ENCODE measurements around the gene SPECC1.
A peak's percentile ranks its signal among the peaks of the same experiment; 100 is the strongest.
"Not testable (repeated sequence)": the region's sequence is repeated elsewhere in the genome, so short reads cannot be mapped to it uniquely, and the experiment has no call there.

The SPECC1 gene

GRCh38 chr17:20071824-20072691, 62.9 kb downstream of the SPECC1 start:
- DNase-seq (ENCODE audit: low read depth in 2 of 2): no peak

- no peak for DNase-seq (ENCODE audit: low read depth in 2 of 2)
Measured at GRCh38 chr17:20072692-20072992, 63.5 kb downstream of the SPECC1 start.

- DNase-seq (ENCODE audit: low read depth in 2 of 2): peak; percentile 10 to 19
Measured at GRCh38 chr17:20073055-20073979, 64.2 kb downstream of the SPECC1 start.

- DNase-seq (ENCODE audit: low read depth in 2 of 2): no peak
Measured at GRCh38 chr17:20074001-20074400, 64.8 kb downstream of the SPECC1 start.

- DNase-seq (ENCODE audit: low read depth in 2 of 2): no peak
Measured at GRCh38 chr17:20074489-20074888, 65.3 kb downstream of the SPECC1 start.

- DNase-seq (ENCODE audit: low read depth in 2 of 2): not testable (repeated sequence)
Measured at GRCh38 chr17:20076137-20076536, 67.0 kb downstream of the SPECC1 start.

GRCh38 chr17:20077978-20078685, 69.0 kb downstream of the SPECC1 start:
- no peak for DNase-seq (ENCODE audit: low read depth in 2 of 2)

- no peak for DNase-seq (ENCODE audit: low read depth in 2 of 2)
Measured at GRCh38 chr17:20080513-20080912, 71.4 kb downstream of the SPECC1 start.

DNA sequence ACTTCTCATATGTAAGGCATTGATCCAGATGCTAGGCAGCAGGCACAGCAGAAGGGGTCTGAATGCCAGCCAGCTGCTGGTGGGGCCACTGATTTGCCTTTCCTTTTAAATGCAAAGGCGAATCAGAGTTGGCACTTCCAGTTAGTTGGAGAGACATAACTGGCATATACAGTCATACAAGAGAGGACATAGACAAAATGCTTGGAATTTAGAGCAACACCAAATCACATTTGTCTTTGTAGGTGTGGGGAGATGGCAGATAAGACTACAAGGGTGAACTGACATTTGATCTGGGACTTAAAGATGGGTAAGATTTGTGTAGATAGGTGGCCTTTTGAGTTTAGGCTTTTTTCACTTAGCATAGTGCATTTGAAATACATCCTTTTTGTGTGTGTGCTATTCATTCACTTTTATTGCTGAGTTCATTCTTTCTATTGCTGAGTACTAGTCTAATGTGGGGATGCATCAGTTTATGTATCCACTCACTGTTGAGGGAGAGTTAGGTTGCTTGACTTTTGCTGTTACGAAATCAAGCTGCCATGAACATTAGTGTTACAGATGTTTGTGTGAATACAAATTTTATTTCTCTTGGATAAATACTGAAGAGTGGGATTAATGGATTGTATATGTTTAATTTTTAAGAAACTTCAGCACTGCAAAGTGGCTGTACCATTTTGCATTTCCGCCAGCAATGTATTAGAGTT, 74.1 kb downstream of the SPECC1 start:
- DNase-seq (ENCODE audit: low read depth in 2 of 2): no peak

DNA sequence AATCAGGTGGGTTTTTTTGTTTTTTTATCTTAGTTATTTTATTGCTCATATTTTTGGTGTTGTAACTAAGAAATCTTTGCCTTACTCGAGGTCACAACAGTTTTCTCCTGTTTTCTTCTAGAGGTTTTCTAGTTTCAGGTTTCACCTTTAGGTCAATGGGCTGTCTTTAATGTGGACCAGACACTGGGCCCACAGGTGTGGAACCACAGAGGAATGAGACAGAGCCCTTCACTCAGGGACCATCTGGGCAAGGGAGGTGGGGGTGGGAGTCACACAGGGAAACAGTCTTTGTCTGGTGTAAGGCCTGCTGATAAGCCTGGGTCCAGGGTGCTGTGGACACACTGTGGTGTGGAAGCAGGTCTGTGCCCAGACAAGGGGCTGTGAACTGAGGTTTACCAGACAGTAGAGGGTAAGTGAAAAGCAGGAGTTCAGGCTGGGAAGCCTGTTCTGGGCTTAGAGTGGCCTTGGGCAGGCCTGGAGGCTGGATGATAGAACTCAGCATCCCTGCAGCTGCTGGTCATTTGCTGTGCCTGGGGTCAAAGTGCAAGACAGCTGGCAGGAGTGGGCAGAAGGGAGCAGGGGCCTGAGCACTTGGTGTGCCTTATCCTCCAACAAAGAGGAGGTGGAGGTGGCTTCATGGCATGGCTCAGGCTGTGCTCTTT, 75.6 kb downstream of the SPECC1 start:
- DNase-seq (ENCODE audit: low read depth in 2 of 2): no peak

DNA sequence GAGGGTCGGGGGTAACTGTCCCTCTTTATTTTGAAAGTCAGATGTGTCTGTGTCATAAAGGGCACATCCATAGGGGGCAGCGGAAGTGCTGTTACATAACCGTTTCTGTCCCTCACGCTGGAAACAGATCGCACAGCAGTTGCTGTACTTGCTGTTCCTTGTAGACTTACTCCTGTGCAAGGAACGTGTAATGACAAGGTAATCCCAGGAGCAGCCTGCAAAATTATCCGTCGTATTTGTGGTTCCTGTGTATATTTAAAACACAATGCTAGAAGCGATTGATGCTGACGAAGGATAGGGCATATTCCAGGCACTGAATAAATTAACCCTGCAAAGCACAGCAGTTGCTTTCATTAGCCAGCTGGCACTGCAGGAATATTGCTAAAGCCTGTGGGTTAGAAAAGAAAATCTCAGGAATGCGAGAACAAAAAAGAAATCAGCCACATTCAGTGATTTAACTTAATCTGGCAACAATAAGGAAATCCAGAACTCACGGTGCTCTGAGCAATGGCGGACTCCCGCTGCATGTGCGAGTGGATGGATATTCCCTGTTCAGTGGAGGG, 76.2 kb downstream of the SPECC1 start:
- DNase-seq (ENCODE audit: low read depth in 2 of 2): no peak

DNA sequence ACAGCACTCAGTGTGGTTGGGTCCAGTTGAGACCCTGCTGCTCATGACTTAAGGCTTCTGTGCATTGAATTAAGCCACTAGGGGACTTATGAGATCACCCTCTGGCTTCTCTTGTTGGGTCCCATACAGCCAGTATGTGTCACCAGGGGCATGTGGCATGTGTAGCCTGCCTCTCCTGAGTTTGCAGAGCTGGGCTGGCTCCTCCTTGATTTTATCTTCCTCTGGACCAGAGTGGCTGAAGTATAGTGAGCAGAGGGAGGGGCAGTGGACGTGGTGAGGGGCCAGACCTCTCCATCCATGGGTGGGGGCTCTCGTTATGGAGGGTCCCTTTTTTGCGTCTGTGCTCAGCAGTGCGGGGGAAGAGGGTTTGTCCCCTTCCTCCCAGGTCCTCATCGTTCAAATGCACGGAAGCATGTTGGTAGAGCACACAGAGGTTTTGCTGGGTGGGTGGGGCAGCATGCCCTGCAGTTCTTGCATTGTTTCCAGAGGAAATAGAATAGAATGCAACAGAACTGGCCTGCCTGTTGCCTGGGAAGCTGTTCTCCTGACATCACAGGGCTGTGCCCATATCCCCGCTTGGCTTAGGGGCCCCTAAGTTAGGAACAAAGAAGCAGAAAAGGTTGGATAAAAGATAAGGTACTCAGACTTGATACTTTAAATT, 77.4 kb downstream of the SPECC1 start:
- DNase-seq (ENCODE audit: low read depth in 2 of 2): no peak

DNA sequence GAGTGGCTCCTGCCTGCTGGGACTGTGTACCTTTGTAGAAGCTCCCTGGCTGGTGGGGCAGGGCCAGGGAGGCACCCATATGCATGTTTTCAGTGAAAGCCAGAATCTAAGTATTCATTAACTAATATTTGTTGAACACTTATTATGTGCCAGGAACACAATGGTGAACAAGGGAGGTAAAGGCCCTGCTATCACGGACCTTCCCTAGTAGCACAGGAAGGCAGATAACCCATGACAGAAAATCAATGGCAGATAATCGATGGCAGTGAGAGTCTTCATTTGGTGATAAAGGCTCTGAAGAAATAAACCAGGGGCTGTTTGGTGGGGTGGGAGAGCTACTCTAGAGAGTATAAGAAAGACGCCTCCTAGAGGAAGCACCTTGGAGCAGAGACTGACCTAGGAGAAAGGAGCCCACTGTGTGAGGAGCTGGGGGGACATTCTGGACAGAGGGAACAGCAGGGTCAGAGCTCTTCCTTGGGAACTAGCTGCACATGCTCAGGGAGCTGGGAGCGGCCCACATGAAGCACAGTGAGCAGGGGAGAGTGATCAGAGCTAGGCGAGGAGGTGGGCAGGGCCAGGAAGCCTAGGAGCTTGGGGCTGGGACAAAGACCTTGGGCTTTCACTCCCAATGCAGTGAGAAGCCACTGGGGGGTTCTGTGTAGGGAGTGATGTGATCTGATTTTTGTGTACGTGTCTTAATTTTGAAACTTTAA, 78.5 kb downstream of the SPECC1 start:
- no peak for DNase-seq (ENCODE audit: low read depth in 2 of 2)

DNA sequence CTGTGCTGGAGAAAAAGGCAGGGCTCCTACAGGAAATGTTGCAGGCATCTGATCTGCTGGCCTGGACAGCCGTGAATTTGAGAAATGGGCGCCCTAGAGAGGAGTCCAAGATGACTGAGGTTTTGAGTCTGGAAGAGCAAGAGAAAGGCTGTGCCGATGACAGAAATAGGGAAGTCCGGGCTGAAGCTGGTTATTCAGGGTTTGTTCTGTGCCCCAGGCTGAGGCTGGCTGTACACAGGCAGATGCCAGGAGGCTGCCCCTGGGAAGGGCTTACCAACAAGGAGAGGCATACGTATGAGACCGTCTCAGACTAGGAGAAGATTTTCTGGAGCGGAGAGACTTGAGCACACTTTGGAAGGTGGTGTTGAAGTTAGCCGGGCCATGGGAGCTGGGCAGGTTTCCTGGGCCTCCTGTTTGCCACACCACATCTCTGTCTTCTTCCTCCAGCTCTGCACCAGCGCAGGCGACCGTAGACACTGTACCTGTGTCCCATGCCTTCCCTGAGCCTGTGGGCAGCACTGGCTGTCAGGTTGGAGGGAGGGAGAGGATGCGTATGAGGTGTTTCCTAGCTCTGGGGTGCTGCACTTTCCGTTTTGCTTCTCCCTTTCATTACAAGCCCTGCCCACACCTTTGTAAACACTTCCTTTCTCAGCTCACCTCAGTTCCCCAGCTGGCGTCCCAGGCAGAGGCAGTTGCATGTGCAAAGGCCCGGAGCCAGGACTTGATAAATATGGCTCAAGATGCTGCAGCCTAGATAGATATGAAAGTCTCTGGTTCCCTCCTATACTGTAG, 80.8 kb downstream of the SPECC1 start:
- DNase-seq (ENCODE audit: low read depth in 2 of 2): no peak

GRCh38 chr17:20091174-20092029, 82.2 kb downstream of the SPECC1 start:
- no peak for DNase-seq (ENCODE audit: low read depth in 2 of 2)

- DNase-seq (ENCODE audit: low read depth in 2 of 2): no peak
Measured at GRCh38 chr17:20092261-20092867, 83.2 kb downstream of the SPECC1 start.

DNA sequence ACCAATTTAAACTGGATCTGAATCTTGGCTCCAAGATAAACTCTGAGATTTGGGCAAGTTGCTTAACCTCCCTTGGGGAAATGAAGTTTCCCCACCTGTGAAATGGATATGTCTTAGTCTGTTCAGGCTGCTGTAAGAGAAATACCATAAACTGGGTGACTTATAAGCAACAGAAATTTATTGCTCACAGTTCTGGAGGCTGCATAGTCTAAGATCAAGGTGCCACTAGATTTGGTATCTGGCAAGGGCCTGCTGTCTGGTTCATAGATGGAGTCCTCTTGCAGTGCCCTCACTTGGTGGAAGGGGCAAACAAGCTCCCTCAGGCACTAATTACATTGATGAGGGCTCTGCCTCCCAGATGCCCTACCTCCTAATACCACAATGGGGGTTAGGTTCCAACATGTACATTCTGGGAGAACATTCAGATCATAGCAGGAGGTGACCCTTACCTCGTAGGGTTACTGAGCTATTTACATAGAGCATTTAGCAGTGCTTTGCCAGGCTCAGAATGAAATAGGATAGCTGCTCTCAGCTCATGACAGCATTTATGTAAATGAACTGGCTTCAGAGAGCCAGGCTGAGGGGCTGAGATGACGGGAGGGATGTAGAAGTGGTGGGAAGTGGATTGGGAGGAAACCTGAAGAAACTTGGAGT, 83.9 kb downstream of the SPECC1 start:
- no peak for DNase-seq (ENCODE audit: low read depth in 2 of 2)
